Stimulated activated CD8-positive, alpha-beta memory T cell treated with anti-CD3 and anti-CD28 coated beads, Interleukin-2, amount 100 ng/mL, for 48 hours (primary cell): Measurements from ENCODE around the gene SLC22A15.
"Not testable (repeated sequence)": the region's sequence is repeated elsewhere in the genome, so short reads cannot be mapped to it uniquely, and the experiment has no call there.

ENCODE experiments used
- DNase-seq, 2 donors: peaks; one replicate each; pipeline ENCODE4 v3.0.0-alpha.2; 2020; ENCODE audit warnings: low read depth in 2 of 2

The SLC22A15 gene

GRCh38 chr1:115976062-115976920, at the start of gene SLC22A15:
Gene SLC22A15, plus strand, starts transcription at chr1:115976513. Its CDS starts 115 bp downstream, at chr1:115976628.
- peak; percentile 3 to 16 for DNase-seq

GRCh38 chr1:115927971-115928370, 48.3 kb upstream of the SLC22A15 start:
- DNase-seq, result no peak

- DNase-seq, result no peak
These were observed 46.4 kb upstream of the SLC22A15 start for GRCh38 chr1:115929881-115930280.

GRCh38 chr1:115933625-115934024, 42.7 kb upstream of the SLC22A15 start:
- no peak for DNase-seq

GRCh38 chr1:115939455-115939854, 36.9 kb upstream of the SLC22A15 start:
- DNase-seq, result no peak

- DNase-seq, result no peak
These were observed 30.2 kb upstream of the SLC22A15 start for GRCh38 chr1:115946116-115946515.

GRCh38 chr1:115949156-115949555, 27.2 kb upstream of the SLC22A15 start:
- no peak for DNase-seq

GRCh38 chr1:115951560-115951959, 24.8 kb upstream of the SLC22A15 start:
- no peak for DNase-seq

GRCh38 chr1:115952547-115952946, 23.8 kb upstream of the SLC22A15 start:
- DNase-seq, result no peak

GRCh38 chr1:115953180-115953579, 23.1 kb upstream of the SLC22A15 start:
- DNase-seq, result no peak

- DNase-seq, result no peak
These were observed 21.6 kb upstream of the SLC22A15 start for GRCh38 chr1:115954684-115955083.

- DNase-seq, result no peak
These were observed 21.1 kb upstream of the SLC22A15 start for GRCh38 chr1:115955228-115955627.

GRCh38 chr1:115958866-115959265, 17.4 kb upstream of the SLC22A15 start:
- no peak for DNase-seq

- no peak for DNase-seq
These were observed 6.8 kb upstream of the SLC22A15 start for GRCh38 chr1:115969509-115969908.

GRCh38 chr1:115971778-115972177, 4.5 kb upstream of the SLC22A15 start:
- DNase-seq, result not testable (repeated sequence)

GRCh38 chr1:115973154-115973553, 3.2 kb upstream of the SLC22A15 start:
- no peak for DNase-seq

GRCh38 chr1:115975569-115976061, 698 bp upstream of the SLC22A15 start:
- no peak for DNase-seq

- DNase-seq, result no peak
These were observed 697 bp downstream of the SLC22A15 start for GRCh38 chr1:115976921-115977498.

- no peak for DNase-seq
These were observed 1.4 kb downstream of the SLC22A15 start for GRCh38 chr1:115977499-115978258.

GRCh38 chr1:115978292-115978941, 2.1 kb downstream of the SLC22A15 start:
- DNase-seq, result no peak

- no peak for DNase-seq
These were observed 3.8 kb downstream of the SLC22A15 start for GRCh38 chr1:115980156-115980555.
